Measurements from ENCODE around the gene GLT6D1. TPM values are rescaled to one million over a fixed set of nuclear protein-coding genes. Genes with fewer than 3 reads are reported as not detected.

GLT6D1 gene
- total and polyA plus RNA-seq, 5 experiments from 2014 or later: not detected

DNA sequence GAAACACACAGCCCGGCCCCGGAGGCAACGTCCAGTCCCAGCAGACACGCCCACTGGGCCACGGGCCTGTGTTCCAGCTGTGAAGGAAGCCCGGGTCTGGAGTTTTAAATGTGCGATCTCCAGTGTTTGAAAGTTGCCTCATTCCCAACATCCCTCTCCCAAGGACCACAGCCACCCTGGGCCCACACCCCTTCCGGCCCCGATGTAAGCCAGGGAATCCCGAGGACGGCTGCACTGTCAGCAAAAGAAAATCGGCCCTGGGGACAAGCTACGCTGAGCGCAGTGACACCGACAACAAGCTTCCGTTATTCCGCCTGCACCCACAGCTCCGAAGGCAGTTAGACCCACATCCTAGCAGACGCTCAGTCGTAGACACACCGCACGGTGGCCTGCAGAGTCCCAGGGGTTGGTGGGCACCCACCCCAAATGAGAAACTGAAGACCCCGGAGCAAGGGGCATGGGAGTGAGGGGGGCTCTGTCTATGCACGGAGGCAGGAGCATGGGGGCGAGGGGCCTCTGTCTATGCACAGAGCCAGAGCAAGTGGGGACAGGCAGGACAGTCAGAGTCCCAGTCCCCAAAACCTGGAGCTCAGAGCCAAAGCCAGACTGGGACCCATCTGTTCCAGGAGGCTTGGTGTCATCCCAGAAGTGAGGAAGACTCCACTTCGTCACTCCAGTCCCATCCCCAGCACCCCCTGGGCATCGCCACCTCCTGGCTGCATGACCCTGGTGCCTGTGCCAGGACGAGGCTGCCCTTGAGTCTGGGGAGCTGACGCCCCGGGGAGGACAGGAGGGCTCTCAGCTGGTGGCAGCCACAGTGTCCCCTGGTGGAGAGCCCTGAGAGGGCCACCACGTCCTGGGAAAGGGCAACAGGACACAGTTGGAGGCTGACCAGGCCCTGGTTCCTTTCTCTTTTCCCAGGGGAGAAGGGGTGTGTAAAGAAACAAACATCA, 23.4 kb downstream of the GLT6D1 start:
- H3K36me3 Mint-ChIP-seq: no peaks in the 10 kb centered on the region
- H3K4me3 Mint-ChIP-seq: no peak overlapping the region
- H3K4me1 Mint-ChIP-seq: peaks cover 0 to 5% (median 0%) of the 10 kb centered on the region in 4 donors
- H3K27ac Mint-ChIP-seq: no peak overlapping the region
- ATAC-seq (no peak), DNase-seq (no peak)
- H3K9me3 Mint-ChIP-seq: peaks cover 0 to 4% (median 0%) of the 10 kb centered on the region in 9 donors
- H3K27me3 Mint-ChIP-seq: peaks cover 3 to 31% (median 23%) of the 10 kb centered on the region in 5 donors
- POLR2A ChIA-PET: no interaction called here

GRCh38 chr9:135614821-135615665, 24.3 kb downstream of the GLT6D1 start:
- POLR2A ChIA-PET: no interaction called here
- DNase-seq: no peak
- no peaks in the 10 kb centered on the region for H3K36me3 Mint-ChIP-seq
- H3K4me1 Mint-ChIP-seq: peaks cover 0 to 5% (median 0%) of the 10 kb centered on the region in 4 donors
- H3K4me3 Mint-ChIP-seq: no peak overlapping the region
- H3K27me3 Mint-ChIP-seq: peaks cover 2 to 31% (median 23%) of the 10 kb centered on the region in 5 donors
- no peak overlapping the region for H3K27ac Mint-ChIP-seq
- no peak for ATAC-seq
- H3K9me3 Mint-ChIP-seq: peaks cover 0 to 4% (median 0%) of the 10 kb centered on the region in 9 donors

GRCh38 chr9:135613946-135614805, 25.2 kb downstream of the GLT6D1 start:
- no peaks in the 10 kb centered on the region for H3K36me3 Mint-ChIP-seq
- H3K9me3 Mint-ChIP-seq: peaks cover 0 to 4% (median 0%) of the 10 kb centered on the region in 9 donors
- POLR2A ChIA-PET: no interaction called here
- ATAC-seq (no peak), DNase-seq (no peak)
- H3K27ac Mint-ChIP-seq: no peak overlapping the region
- H3K27me3 Mint-ChIP-seq: peaks cover 3 to 31% (median 24%) of the 10 kb centered on the region in 5 donors
- peaks cover 0 to 5% (median 0%) of the 10 kb centered on the region in 4 donors for H3K4me1 Mint-ChIP-seq
- no peak overlapping the region for H3K4me3 Mint-ChIP-seq

GRCh38 chr9:135612981-135613910, 26.1 kb downstream of the GLT6D1 start:
- ATAC-seq (no peak), DNase-seq (no peak)
- peaks cover 0 to 5% (median 0%) of the 10 kb centered on the region in 4 donors for H3K4me1 Mint-ChIP-seq
- peaks cover 3 to 24% (median 19%) of the 10 kb centered on the region in 5 donors for H3K27me3 Mint-ChIP-seq
- POLR2A ChIA-PET: no interaction called here
- H3K9me3 Mint-ChIP-seq: peaks cover 0 to 4% (median 0%) of the 10 kb centered on the region in 9 donors
- no peaks in the 10 kb centered on the region for H3K36me3 Mint-ChIP-seq
- H3K4me3 Mint-ChIP-seq: no peak overlapping the region
- H3K27ac Mint-ChIP-seq: no peak overlapping the region

- Mint-ChIP-seq H3K27me3 (peaks cover 3 to 21% (median 18%) of the 10 kb centered on the region in 5 donors), H3K9me3 (peaks cover 0 to 4% (median 0%) of the 10 kb centered on the region in 9 donors), H3K36me3 (no peaks in the 10 kb centered on the region), H3K4me1 (peaks cover 0 to 5% (median 0%) of the 10 kb centered on the region in 4 donors), H3K27ac (peak overlapping the region in 1 of 10 donors; percentile 41), H3K4me3 (no peak overlapping the region)
- DNase-seq (no peak), ATAC-seq (no peak)
- POLR2A ChIA-PET: no interaction called here
Observed at GRCh38 chr9:135612437-135612836, 26.9 kb downstream of the GLT6D1 start.

DNA sequence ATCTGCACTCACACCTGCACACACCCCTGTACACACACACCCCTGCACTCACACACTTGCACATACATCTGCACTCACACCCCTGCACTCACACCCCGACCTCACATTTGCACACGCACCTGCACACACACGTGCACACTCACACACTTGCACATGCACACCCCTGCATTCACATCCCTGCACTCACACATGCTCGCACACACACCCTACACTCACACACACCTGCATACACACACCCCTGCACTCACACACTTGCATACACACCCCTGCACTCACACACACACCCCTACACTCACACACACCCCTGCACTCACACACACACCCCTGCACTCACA, 27.5 kb downstream of the GLT6D1 start:
- no peaks in the 10 kb centered on the region for H3K36me3 Mint-ChIP-seq
- DNase-seq (no peak), ATAC-seq (no peak)
- H3K27me3 Mint-ChIP-seq: peaks cover 3 to 21% (median 18%) of the 10 kb centered on the region in 5 donors
- no peak overlapping the region for H3K4me3 Mint-ChIP-seq
- POLR2A ChIA-PET: no interaction called here
- peaks cover 0 to 5% (median 0%) of the 10 kb centered on the region in 4 donors for H3K4me1 Mint-ChIP-seq
- H3K9me3 Mint-ChIP-seq: peaks cover 0 to 4% (median 0%) of the 10 kb centered on the region in 9 donors
- H3K27ac Mint-ChIP-seq: peak overlapping the region in 1 of 10 donors; percentile 41

GRCh38 chr9:135611142-135611874, 28.0 kb downstream of the GLT6D1 start:
- Mint-ChIP-seq H3K36me3 (no peaks in the 10 kb centered on the region), H3K27ac (no peak overlapping the region), H3K4me1 (peaks cover 0 to 5% (median 0%) of the 10 kb centered on the region in 4 donors), H3K9me3 (peaks cover 0 to 4% (median 0%) of the 10 kb centered on the region in 9 donors), H3K27me3 (peaks cover 3 to 20% (median 18%) of the 10 kb centered on the region in 5 donors), H3K4me3 (no peak overlapping the region)
- POLR2A ChIA-PET: no interaction called here
- ATAC-seq (no peak), DNase-seq (peak in 1 of 10 donors; percentile 26)

- H3K36me3 Mint-ChIP-seq: no peaks in the 10 kb centered on the region
- ATAC-seq (no peak), DNase-seq (peak in 1 of 10 donors; percentile 44)
- H3K9me3 Mint-ChIP-seq: peaks cover 0 to 4% (median 0%) of the 10 kb centered on the region in 9 donors
- POLR2A ChIA-PET: no interaction called here
- H3K27ac Mint-ChIP-seq: no peak overlapping the region
- no peak overlapping the region for H3K4me3 Mint-ChIP-seq
- H3K27me3 Mint-ChIP-seq: peaks cover 3 to 20% (median 11%) of the 10 kb centered on the region in 5 donors
- peaks cover 0 to 5% (median 0%) of the 10 kb centered on the region in 4 donors for H3K4me1 Mint-ChIP-seq
Observed at GRCh38 chr9:135610290-135611141, 28.8 kb downstream of the GLT6D1 start.

DNA sequence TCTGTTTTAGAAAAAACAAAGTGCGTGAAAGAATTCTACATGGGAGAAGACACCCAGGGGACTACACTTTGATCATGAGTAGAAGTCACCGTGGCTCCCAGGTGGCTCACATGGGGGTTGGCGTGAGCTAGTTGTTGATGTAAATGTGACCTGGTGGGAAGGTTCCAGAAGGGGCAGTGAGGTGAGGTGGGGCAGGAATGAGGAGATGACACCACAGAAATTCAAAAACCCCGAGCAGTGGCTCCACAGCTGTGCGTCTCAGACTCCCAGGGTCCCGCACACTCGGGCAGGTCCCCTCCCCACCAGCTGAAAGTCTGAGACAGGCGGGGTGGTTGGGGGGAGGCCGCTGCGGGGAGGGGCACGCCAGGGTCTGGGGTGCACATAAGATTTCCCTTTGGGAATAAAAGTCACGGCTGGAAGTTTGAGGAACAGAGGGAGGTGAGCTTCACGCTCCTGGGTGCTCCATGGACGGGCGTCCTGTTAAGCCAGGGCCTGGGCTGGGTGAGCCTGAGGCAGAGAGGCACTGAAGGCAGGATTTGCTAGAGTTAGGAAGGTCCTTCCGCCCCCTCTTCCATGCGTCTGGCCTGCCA, 29.9 kb downstream of the GLT6D1 start:
- Mint-ChIP-seq H3K9me3 (peaks cover 0 to 4% (median 0%) of the 10 kb centered on the region in 9 donors), H3K27me3 (peaks cover 3 to 17% (median 9%) of the 10 kb centered on the region in 5 donors), H3K4me3 (no peak overlapping the region), H3K27ac (no peak overlapping the region), H3K4me1 (peaks cover 0 to 5% (median 0%) of the 10 kb centered on the region in 4 donors), H3K36me3 (no peaks in the 10 kb centered on the region)
- ATAC-seq (no peak), DNase-seq (peak in 1 of 10 donors; percentile 30)
- POLR2A ChIA-PET: no interaction called here

- H3K27ac Mint-ChIP-seq: no peak overlapping the region
- POLR2A ChIA-PET: no interaction called here
- H3K27me3 Mint-ChIP-seq: peaks cover 3 to 17% (median 9%) of the 10 kb centered on the region in 5 donors
- no peak overlapping the region for H3K4me3 Mint-ChIP-seq
- DNase-seq (peak in 1 of 10 donors; percentile 44), ATAC-seq (no peak)
- peaks cover 0 to 4% (median 0%) of the 10 kb centered on the region in 9 donors for H3K9me3 Mint-ChIP-seq
- H3K4me1 Mint-ChIP-seq: peaks cover 0 to 5% (median 0%) of the 10 kb centered on the region in 4 donors
- H3K36me3 Mint-ChIP-seq: no peaks in the 10 kb centered on the region
Observed at GRCh38 chr9:135608999-135609317, 30.4 kb downstream of the GLT6D1 start.
